Activated naive CD8-positive, alpha-beta T cell treated with anti-CD3 and anti-CD28 coated beads, Interleukin-2, amount 10 ng/mL, durations not matched to agents 7 days and 5 days (primary cell): ENCODE results near the gene PUSL1. TPM values are rescaled to one million over a fixed set of nuclear protein-coding genes. Genes with fewer than 3 reads are reported as not detected.
A peak's percentile ranks its signal among the peaks of the same experiment; 100 is the strongest.

ENCODE experiments used
- ATAC-seq: fragments of 150-1000 bp; cut with Tn5 transposase; one replicate; pipeline ENCODE4 v1.10.0; 2021; ENCODE audit warnings: low read depth, moderate library complexity
- POLR2A ChIA-PET: fragments of 350-600 bp; sonication (Branson Sonifier 250); formaldehyde crosslinking; loops from one replicate; lab custom pipeline; 2021; ENCODE audit warnings: antibody characterized with exemption; lab: Charles Lee
- DNase-seq: peaks from one replicate; pipeline ENCODE4 v3.0.0; 2021
- H3K27ac Mint-ChIP-seq: one replicate; pipeline ENCODE4 v1.8.0; 2022; ENCODE audit warnings: mild to moderate bottlenecking, mixed read lengths
- H3K27me3 Mint-ChIP-seq: one replicate; pipeline ENCODE4 v1.8.0; 2022; ENCODE audit warnings: mild to moderate bottlenecking, moderate library complexity, mixed read lengths
- H3K36me3 Mint-ChIP-seq: one replicate; pipeline ENCODE4 v1.8.0; 2021; ENCODE audit warnings: mild to moderate bottlenecking, mixed read lengths
- H3K4me1 Mint-ChIP-seq: one replicate; pipeline ENCODE4 v1.8.0; 2021; ENCODE audit warnings: mixed read lengths
- H3K4me3 Mint-ChIP-seq: one replicate; pipeline ENCODE4 v1.8.0; 2022; ENCODE audit warnings: mild to moderate bottlenecking, moderate library complexity, mixed read lengths
- H3K9me3 Mint-ChIP-seq: one replicate; pipeline ENCODE4 v1.8.0; 2021; ENCODE audit warnings: mixed read lengths
- total RNA-seq, 2 experiments: library from RNA; stranded (reverse); gene quantifications; one replicate each; pipeline ENCODE4 v1.2.3, GENCODE V29; 2021

PUSL1 gene
- total RNA-seq, result 10 to 100 TPM; 22.3 to 22.4 TPM

DNA sequence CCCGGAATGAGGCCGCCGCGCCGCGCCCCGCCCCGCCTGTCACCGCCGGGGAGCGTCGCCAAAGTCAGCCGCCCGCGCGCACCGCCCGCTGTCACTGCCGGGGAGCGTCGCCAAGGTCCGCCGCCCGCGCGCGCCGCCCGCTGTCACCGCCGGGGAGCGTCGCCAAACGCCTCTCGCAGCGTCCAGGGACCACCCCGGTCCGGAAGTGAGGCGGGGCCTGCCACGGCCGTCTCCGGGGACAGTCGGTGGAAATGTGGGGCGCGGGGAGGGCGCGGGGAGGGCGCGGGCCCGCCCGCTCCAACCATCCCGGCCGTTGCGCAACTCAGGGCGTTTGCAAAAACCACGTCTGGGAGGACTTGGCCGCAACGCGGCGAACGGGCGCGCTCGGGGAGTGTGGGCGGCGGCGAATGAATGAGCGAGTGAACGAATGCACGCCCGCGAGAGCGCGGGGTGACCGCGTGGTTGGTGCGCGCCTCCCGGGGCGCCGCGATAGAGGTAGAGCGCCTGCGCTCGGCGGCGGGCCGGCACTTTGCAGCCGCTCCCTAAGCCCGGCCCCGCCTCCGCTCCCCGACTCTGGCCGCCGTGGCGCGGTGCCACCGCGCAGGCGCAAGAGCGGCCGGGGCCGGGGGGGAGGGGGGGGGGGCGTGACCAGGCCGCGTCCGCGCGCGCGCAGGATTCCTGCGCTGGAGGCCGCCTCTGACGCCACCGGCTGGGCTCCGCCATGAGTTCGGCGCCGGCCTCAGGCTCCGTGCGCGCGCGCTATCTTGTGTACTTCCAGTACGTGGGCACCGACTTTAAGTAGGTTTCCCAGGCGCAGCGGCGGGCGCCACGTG lies at the start of gene PUSL1, which contains the start of gene ACAP3:
PUSL1 (plus strand) TSS at position 675 of the 833 bp plus-strand sequence; CDS start at position 722, 47 bp downstream.
ACAP3 (minus strand) TSS at position 8 of the 833 bp plus-strand sequence. CDS start 115 bp downstream, outside the sequence.
- DNase-seq (peak; percentile 94), ATAC-seq (peak; percentile 57)
- H3K4me1 Mint-ChIP-seq, result peaks cover 14% of the 10 kb centered on the region
- peak within 1 kb of the TSS; percentile 94 for H3K4me3 Mint-ChIP-seq
- no peaks in the 10 kb centered on the region for H3K9me3 Mint-ChIP-seq
- POLR2A ChIA-PET, result no interaction called here
- peak within 1 kb of the TSS; percentile 97 for H3K27ac Mint-ChIP-seq
- H3K27me3 Mint-ChIP-seq, result no peaks in the 10 kb centered on the region
- no peaks in the 10 kb centered on the region for H3K36me3 Mint-ChIP-seq

DNA sequence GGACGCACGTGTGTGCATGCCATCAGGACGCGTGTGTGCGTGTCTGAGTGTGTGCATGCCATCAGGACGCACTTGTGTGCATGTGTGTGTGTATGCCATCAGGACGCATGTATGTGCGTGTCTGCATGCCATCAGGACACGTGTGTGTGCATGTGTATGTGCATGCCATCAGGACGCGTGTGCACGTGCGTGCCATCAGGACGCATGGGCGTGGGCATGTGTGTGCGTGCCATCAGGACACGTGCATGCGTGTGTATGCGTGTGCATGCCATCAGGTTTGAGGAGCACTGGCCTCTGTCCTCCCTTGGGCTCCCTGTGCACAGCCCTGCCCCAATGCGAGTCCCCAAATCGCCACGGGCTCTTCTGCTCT lies 49.3 kb upstream of the PUSL1 start:
- Mint-ChIP-seq H3K27me3 (no peaks in the 10 kb centered on the region), H3K27ac (no peak overlapping the region), H3K9me3 (no peaks in the 10 kb centered on the region), H3K36me3 (peaks cover 22% of the 10 kb centered on the region), H3K4me1 (peaks cover 11% of the 10 kb centered on the region), H3K4me3 (no peak overlapping the region)
- DNase-seq (no peak), ATAC-seq (no peak)
- POLR2A ChIA-PET, result no interaction called here

DNA sequence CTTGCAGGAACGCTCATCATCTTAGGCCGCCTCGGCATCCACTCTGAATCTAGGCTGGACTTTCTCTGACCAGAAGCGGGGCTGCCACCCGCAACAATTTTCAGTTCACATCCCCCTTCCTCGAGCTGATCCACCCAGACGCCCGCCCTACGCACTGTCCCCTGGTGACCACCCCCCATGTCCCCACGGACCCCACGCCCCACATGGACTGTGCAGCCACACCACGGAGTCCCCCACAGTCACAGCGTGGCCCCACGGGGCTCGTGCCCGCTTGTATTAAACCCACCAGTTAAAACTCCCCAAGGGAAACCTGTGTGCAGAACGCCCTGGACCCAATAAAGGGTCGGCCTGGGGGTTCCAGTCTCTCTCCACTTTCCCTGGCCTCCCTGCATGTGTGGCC lies 48.9 kb upstream of the PUSL1 start:
- no peak overlapping the region for H3K4me3 Mint-ChIP-seq
- ATAC-seq, result no peak
- no peaks in the 10 kb centered on the region for H3K9me3 Mint-ChIP-seq
- H3K27ac Mint-ChIP-seq, result no peak overlapping the region
- POLR2A ChIA-PET, result no interaction called here
- no peaks in the 10 kb centered on the region for H3K27me3 Mint-ChIP-seq
- H3K4me1 Mint-ChIP-seq, result peaks cover 11% of the 10 kb centered on the region
- peaks cover 22% of the 10 kb centered on the region for H3K36me3 Mint-ChIP-seq
- DNase-seq, result no peak

DNA sequence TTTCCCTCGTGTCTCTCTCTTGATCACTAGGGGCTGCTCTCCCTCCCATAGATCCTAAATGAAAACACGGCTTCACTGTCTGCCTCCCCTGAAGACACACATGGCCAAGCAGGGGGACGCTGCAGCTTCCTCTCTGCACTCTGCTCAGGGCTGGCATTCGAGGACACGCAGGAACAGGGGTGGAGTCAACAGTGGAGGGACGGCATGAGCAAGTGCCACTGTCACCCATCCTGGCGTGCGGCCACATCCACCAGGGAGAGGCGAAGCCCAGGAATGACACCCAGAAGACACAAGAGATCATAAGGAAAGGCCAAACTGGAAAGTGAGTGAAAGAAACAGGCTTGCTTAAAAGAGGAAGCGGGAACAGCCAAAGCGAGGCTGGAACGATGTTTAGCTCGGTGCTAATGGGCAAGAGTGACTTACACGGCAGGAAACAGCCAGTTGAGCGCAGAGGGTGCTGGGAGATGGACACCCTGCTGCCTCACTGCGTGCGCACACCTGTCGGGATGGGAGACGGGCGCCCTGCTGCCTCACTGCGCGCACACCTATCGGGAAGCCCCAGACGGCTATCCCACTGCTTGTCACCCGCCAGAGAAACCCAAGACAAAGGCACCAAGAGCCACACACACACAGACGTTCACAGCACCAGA lies 48.3 kb upstream of the PUSL1 start:
- H3K27ac Mint-ChIP-seq, result no peak overlapping the region
- H3K4me1 Mint-ChIP-seq, result peaks cover 11% of the 10 kb centered on the region
- no peaks in the 10 kb centered on the region for H3K9me3 Mint-ChIP-seq
- H3K4me3 Mint-ChIP-seq, result no peak overlapping the region
- H3K36me3 Mint-ChIP-seq, result peaks cover 24% of the 10 kb centered on the region
- DNase-seq, result no peak
- H3K27me3 Mint-ChIP-seq, result no peaks in the 10 kb centered on the region
- ATAC-seq, result no peak
- POLR2A ChIA-PET, result no interaction called here

DNA sequence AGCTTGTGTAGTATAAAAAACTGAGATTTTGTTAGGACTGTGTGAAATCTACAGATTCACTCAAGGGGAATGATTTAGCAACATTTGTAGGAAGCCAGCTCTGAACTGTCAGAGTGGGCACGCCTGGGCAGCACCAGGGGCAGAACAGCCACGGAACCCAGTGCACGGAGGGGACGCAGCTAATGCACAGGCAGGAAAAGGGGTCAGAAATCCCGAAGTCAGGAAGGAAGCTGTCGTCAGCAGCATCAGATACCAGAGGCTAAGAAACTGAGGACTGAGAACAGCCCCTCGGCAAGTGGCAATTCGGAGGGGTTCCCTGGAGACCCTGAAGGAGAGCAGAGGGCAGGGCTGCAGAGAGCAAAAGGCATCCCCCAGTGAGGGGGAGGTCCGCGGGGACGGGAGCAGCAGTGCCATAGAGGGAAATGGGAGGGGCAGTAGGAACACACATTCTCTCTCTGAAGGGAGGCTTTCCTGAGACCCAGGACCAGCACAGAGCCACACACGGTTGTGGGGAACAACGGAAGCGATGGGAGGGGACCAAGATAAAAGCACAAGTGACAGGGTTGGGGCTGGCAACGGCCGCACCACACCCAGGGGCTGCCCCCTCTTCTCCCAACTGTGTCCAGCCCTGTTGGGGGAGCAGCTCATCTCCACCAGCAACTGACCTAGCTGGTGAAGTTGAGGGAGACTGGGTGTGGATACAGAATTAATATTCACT lies 47.4 kb upstream of the PUSL1 start:
- POLR2A ChIA-PET, result interaction anchor here (0.7 kb wide), 2 partner anchors 18 to 147 kb away, joined by 3 to 4 read pairs; no protein-coding TSS in a partner anchor
- Mint-ChIP-seq H3K4me1 (peaks cover 11% of the 10 kb centered on the region), H3K27ac (peak overlapping the region; percentile 83), H3K9me3 (no peaks in the 10 kb centered on the region), H3K27me3 (no peaks in the 10 kb centered on the region), H3K4me3 (peak overlapping the region; percentile 32), H3K36me3 (peaks cover 24% of the 10 kb centered on the region)
- ATAC-seq (peak; percentile 45), DNase-seq (no peak)

GRCh38 chr1:1262071-1262470 lies 46.3 kb upstream of the PUSL1 start:
- Mint-ChIP-seq H3K27ac (no peak overlapping the region), H3K4me1 (peaks cover 12% of the 10 kb centered on the region), H3K36me3 (peaks cover 21% of the 10 kb centered on the region), H3K4me3 (no peak overlapping the region), H3K9me3 (no peaks in the 10 kb centered on the region), H3K27me3 (no peaks in the 10 kb centered on the region)
- POLR2A ChIA-PET, result interaction anchor here (0.6 to 0.7 kb wide), 3 partner anchors 11 to 148 kb away, joined by 3 to 4 read pairs (median 3); no protein-coding TSS in a partner anchor
- DNase-seq (no peak), ATAC-seq (no peak)

DNA sequence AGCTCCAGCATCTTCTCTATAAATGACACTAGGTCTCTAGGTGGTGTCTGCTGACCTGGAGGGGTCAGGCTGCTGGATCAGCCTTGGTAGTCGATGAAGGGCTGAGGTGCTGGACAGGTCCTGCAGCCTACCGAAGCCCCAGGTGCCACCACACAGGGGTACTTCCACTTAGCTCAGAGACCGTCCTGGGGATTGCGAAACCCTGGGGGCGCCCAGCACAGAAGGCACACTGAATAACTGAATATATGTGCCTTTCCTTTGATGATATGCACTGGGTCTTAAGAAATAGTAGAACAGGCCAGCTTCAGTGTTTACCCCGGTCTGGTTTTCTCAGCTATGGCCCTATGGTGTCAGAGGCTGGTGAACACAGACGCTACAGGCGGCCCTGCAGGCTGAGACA lies 45.6 kb upstream of the PUSL1 start:
- POLR2A ChIA-PET, result interaction anchor here (1.0 kb wide), 1 partner anchor 32 kb away, joined by 3 read pairs; no protein-coding TSS in a partner anchor
- Mint-ChIP-seq H3K36me3 (peaks cover 21% of the 10 kb centered on the region), H3K4me1 (peaks cover 13% of the 10 kb centered on the region), H3K27ac (no peak overlapping the region), H3K4me3 (no peak overlapping the region), H3K9me3 (no peaks in the 10 kb centered on the region), H3K27me3 (no peaks in the 10 kb centered on the region)
- no peak for DNase-seq
- no peak for ATAC-seq

- Mint-ChIP-seq H3K36me3 (peaks cover 20% of the 10 kb centered on the region), H3K27ac (no peak overlapping the region), H3K4me3 (no peak overlapping the region), H3K4me1 (peaks cover 11% of the 10 kb centered on the region), H3K27me3 (no peaks in the 10 kb centered on the region), H3K9me3 (no peaks in the 10 kb centered on the region)
- POLR2A ChIA-PET, result interaction anchor here (1.4 kb wide), 1 partner anchor 13 kb away, joined by 4 read pairs; no protein-coding TSS in a partner anchor
- ATAC-seq, result no peak
- no peak for DNase-seq
Observed at GRCh38 chr1:1264026-1264425, 44.4 kb upstream of the PUSL1 start.

GRCh38 chr1:1264868-1265272 lies 43.5 kb upstream of the PUSL1 start:
- Mint-ChIP-seq H3K9me3 (no peaks in the 10 kb centered on the region), H3K4me1 (peaks cover 11% of the 10 kb centered on the region), H3K4me3 (no peak overlapping the region), H3K27me3 (no peaks in the 10 kb centered on the region), H3K27ac (no peak overlapping the region), H3K36me3 (peaks cover 13% of the 10 kb centered on the region)
- DNase-seq (no peak), ATAC-seq (no peak)
- POLR2A ChIA-PET, result interaction anchor here (1.4 kb wide), 1 partner anchor 14 kb away, joined by 4 read pairs; no protein-coding TSS in a partner anchor

DNA sequence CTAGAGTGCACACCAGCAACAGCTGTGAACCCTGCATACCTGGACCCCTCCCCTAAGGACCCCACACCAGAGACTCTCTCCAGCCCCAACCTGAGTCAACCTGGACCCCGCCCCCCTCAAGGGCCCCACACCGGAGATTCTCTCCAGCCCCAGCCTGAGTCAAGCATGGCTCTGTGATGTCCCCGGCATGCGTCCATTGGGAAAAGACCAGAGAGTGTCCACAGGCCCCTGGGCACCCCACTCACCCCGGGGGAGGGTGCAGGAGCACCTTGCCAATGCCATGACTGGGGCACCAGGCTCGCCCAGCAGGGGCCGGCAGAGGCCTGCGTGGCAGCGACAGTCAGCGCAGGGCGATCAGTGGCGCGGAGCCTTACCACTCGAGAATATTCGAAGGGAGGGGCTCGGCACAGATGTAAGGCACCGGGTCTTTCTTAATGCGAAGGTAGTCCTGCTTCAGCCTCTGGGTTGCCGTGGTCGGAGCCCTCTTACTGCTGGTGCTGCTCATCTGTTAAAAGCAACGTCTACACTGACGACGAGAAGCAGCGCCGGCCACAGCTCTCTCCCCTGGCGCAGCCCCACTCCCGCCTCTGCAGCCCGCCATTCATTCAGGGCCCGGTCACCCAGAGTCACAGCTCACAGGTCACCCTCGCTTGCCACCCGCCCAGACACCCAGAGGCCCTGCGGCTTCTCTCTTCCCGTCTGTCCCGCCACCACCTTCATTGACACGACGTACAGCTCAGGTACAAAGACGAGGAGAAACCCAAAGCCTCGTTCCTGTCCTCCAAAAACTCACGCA lies 40.7 kb upstream of the PUSL1 start:
- ATAC-seq (no peak), DNase-seq (no peak)
- H3K9me3 Mint-ChIP-seq, result no peaks in the 10 kb centered on the region
- POLR2A ChIA-PET, result no interaction called here
- peaks cover 13% of the 10 kb centered on the region for H3K36me3 Mint-ChIP-seq
- no peaks in the 10 kb centered on the region for H3K27me3 Mint-ChIP-seq
- peaks cover 21% of the 10 kb centered on the region for H3K4me1 Mint-ChIP-seq
- H3K4me3 Mint-ChIP-seq, result no peak overlapping the region
- H3K27ac Mint-ChIP-seq, result no peak overlapping the region

DNA sequence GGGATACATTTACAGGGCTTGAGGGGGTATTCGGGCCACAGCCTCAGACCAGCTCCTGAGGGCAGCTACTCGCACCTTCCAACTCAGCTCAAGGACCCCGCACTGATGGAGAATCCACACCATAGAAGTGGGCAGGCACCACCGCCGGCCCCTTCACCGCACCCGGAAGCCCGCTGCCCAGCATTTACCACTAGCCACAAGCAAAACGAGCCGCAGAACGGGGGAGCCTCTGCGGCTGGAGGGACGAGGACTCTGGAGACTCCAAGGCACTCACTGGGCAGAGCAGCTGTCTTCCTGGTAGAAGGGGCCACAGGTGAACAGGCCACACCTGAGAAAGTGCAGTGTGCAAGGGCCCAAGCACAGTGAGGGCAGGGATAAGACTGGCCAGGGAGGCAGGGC lies 40.1 kb upstream of the PUSL1 start:
- POLR2A ChIA-PET, result no interaction called here
- ATAC-seq, result no peak
- Mint-ChIP-seq H3K4me1 (peaks cover 23% of the 10 kb centered on the region), H3K27me3 (no peaks in the 10 kb centered on the region), H3K4me3 (no peak overlapping the region), H3K36me3 (peaks cover 12% of the 10 kb centered on the region), H3K9me3 (no peaks in the 10 kb centered on the region), H3K27ac (no peak overlapping the region)
- DNase-seq, result no peak

GRCh38 chr1:1270813-1271212 lies 37.6 kb upstream of the PUSL1 start:
- H3K27me3 Mint-ChIP-seq, result no peaks in the 10 kb centered on the region
- POLR2A ChIA-PET, result no interaction called here
- peak overlapping the region; percentile 9 for H3K4me3 Mint-ChIP-seq
- ATAC-seq (no peak), DNase-seq (no peak)
- H3K4me1 Mint-ChIP-seq, result peaks cover 26% of the 10 kb centered on the region
- H3K27ac Mint-ChIP-seq, result peak overlapping the region; percentile 31
- peaks cover 8% of the 10 kb centered on the region for H3K36me3 Mint-ChIP-seq
- H3K9me3 Mint-ChIP-seq, result no peaks in the 10 kb centered on the region
